Neural crest cell (in vitro differentiated cells): Measurements from ENCODE around the gene DGCR2. TPM values are rescaled to one million over a fixed set of nuclear protein-coding genes. Genes with fewer than 3 reads are reported as not detected.

Source experiments
- DNase-seq: peaks from one replicate; pipeline ENCODE4 v3.0.0; 2021; ENCODE audit warnings: low read depth, mixed read lengths, low spot score
- H3K27ac Mint-ChIP-seq: one replicate; pipeline ENCODE4 v1.8.0; 2021; ENCODE audit warnings: mild to moderate bottlenecking, mixed read lengths; ENCODE audit not compliant: unreplicated experiment
- H3K27me3 Mint-ChIP-seq: 2 replicates; pipeline ENCODE4 v1.8.0; 2021; ENCODE audit warnings: low read depth, mild to moderate bottlenecking, mixed read lengths
- H3K36me3 Mint-ChIP-seq: 2 replicates; pipeline ENCODE4 v1.8.0; 2021; ENCODE audit warnings: low read depth, mild to moderate bottlenecking, mixed read lengths
- H3K4me1 Mint-ChIP-seq: 2 replicates; pipeline ENCODE4 v1.8.0; 2021; ENCODE audit warnings: mixed read lengths
- H3K4me3 Mint-ChIP-seq: one replicate; pipeline ENCODE4 v1.8.0; 2021; ENCODE audit warnings: mild to moderate bottlenecking, mixed read lengths
- H3K9me3 Mint-ChIP-seq: 2 replicates; pipeline ENCODE4 v1.8.0; 2021; ENCODE audit warnings: mixed read lengths
- total RNA-seq: library from RNA; stranded (reverse); gene quantifications from 2 replicates; pipeline ENCODE4 v1.2.1, GENCODE V29; 2021
- TF ChIP-seq, protein P1 (sequence below): fragments of 200-600 bp; sonication (generic); conservative IDR thresholded peaks from 2 replicates; pipeline ENCODE4 v1.5.0; 2021; ENCODE audit warnings: antibody characterized with exemption, mild to moderate bottlenecking

DGCR2 gene
- total RNA-seq, 1 donor from 2014 or later, result 91.6 TPM

- TF ChIP-seq, protein P1, sequence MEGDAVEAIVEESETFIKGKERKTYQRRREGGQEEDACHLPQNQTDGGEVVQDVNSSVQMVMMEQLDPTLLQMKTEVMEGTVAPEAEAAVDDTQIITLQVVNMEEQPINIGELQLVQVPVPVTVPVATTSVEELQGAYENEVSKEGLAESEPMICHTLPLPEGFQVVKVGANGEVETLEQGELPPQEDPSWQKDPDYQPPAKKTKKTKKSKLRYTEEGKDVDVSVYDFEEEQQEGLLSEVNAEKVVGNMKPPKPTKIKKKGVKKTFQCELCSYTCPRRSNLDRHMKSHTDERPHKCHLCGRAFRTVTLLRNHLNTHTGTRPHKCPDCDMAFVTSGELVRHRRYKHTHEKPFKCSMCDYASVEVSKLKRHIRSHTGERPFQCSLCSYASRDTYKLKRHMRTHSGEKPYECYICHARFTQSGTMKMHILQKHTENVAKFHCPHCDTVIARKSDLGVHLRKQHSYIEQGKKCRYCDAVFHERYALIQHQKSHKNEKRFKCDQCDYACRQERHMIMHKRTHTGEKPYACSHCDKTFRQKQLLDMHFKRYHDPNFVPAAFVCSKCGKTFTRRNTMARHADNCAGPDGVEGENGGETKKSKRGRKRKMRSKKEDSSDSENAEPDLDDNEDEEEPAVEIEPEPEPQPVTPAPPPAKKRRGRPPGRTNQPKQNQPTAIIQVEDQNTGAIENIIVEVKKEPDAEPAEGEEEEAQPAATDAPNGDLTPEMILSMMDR, result no peak
- no peak overlapping the region for H3K4me3 Mint-ChIP-seq
- no peak for DNase-seq
- no peak overlapping the region for H3K27ac Mint-ChIP-seq
- no peaks in the 10 kb centered on the region for H3K27me3 Mint-ChIP-seq
- no peaks in the 10 kb centered on the region for H3K36me3 Mint-ChIP-seq
- H3K4me1 Mint-ChIP-seq, result peaks cover 8% of the 10 kb centered on the region
- no peaks in the 10 kb centered on the region for H3K9me3 Mint-ChIP-seq
Observed at GRCh38 chr22:19065298-19065859, 56.8 kb downstream of the DGCR2 start.

DNA sequence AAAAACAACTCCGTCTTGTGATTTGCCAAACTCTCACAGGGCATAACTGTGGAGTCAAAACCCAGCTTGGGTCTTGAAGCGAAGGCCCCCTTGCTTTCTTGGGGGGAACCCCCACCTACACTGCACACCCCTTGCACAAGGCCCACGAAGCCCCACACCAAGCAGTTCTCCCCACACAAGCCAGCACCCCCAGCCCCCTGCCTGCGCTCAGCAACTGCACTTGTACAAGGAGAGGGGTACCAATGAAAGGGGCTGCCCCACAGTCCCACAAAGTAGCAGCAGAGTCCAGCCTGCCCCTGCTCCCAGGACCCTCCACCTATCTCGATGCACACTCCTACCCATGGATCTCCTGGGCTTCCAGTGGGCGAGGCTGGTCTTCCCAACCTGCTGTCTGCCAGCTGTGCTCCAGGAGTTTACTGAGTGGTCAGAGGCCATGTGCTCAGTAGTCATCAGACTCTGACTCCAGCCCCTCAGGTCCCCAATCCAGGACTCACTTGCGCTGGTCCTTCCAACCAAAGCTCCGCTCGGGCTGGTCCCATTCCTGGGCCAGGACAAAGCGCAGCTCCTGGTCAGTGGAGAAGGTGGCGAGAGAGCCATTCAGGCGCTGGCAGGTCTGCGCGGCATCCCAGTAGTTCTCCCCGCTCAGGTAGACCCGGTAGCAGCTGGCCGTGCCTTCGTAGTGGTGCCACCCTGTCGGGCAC is 57.7 kb downstream of the DGCR2 start:
- Mint-ChIP-seq H3K4me3 (no peak overlapping the region), H3K27me3 (no peaks in the 10 kb centered on the region), H3K4me1 (peaks cover 8% of the 10 kb centered on the region), H3K36me3 (no peaks in the 10 kb centered on the region), H3K9me3 (no peaks in the 10 kb centered on the region), H3K27ac (no peak overlapping the region)
- TF ChIP-seq, protein P1, result no peak
- no peak for DNase-seq

- H3K27ac Mint-ChIP-seq, result no peak overlapping the region
- no peaks in the 10 kb centered on the region for H3K27me3 Mint-ChIP-seq
- no peaks in the 10 kb centered on the region for H3K9me3 Mint-ChIP-seq
- DNase-seq, result no peak
- H3K36me3 Mint-ChIP-seq, result peaks cover 2% of the 10 kb centered on the region
- peaks cover 8% of the 10 kb centered on the region for H3K4me1 Mint-ChIP-seq
- H3K4me3 Mint-ChIP-seq, result no peak overlapping the region
- TF ChIP-seq, protein P1, result no peak
Observed at GRCh38 chr22:19063581-19064353, 58.4 kb downstream of the DGCR2 start.

DNA sequence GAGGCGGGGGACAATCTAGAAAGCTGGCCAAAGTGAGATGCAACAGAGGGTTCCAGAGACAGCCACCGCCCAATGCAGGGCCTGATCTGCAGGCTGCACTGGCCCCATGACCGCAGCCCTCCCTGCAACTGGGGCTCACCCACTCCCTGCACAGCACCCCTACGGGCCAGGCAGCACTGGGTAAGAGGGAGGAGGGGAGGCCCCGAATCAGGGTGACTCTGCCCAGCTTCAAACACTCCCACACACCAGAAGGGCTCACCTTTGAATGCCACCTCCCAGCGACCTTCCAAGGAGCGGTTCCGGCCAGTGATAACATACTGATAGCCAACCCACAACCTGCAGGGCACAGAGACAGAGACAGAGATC is 59.3 kb downstream of the DGCR2 start:
- Mint-ChIP-seq H3K27me3 (no peaks in the 10 kb centered on the region), H3K9me3 (no peaks in the 10 kb centered on the region), H3K27ac (no peak overlapping the region), H3K4me1 (peaks cover 8% of the 10 kb centered on the region), H3K36me3 (peaks cover 2% of the 10 kb centered on the region), H3K4me3 (no peak overlapping the region)
- no peak for DNase-seq
- TF ChIP-seq, protein P1, result no peak

- H3K4me3 Mint-ChIP-seq, result no peak overlapping the region
- no peak for DNase-seq
- H3K4me1 Mint-ChIP-seq, result peaks cover 8% of the 10 kb centered on the region
- no peaks in the 10 kb centered on the region for H3K9me3 Mint-ChIP-seq
- TF ChIP-seq, protein P1, result no peak
- H3K27ac Mint-ChIP-seq, result no peak overlapping the region
- peaks cover 2% of the 10 kb centered on the region for H3K36me3 Mint-ChIP-seq
- H3K27me3 Mint-ChIP-seq, result no peaks in the 10 kb centered on the region
Observed at GRCh38 chr22:19062139-19062942, 59.9 kb downstream of the DGCR2 start.
